NCI-H82 treated with DMSO at 0.1 percent for 48 hours (cell line): ENCODE data around the gene FNIP2.

Source experiments
- DNase-seq: peaks from one replicate; lab custom pipeline; 2025; ENCODE audit not compliant: unreplicated experiment; lab: John Stamatoyannopoulos, UW

FNIP2 gene

GRCh38 chr4:158835226-158836001 lies 66.6 kb downstream of the FNIP2 start:
- DNase-seq = no peak

GRCh38 chr4:158836002-158836369 lies 67.2 kb downstream of the FNIP2 start:
- no peak for DNase-seq

- DNase-seq = no peak
Measured at GRCh38 chr4:158836828-158837449, 68.1 kb downstream of the FNIP2 start.

- no peak for DNase-seq
Measured at GRCh38 chr4:158837527-158838141, 68.8 kb downstream of the FNIP2 start.

- no peak for DNase-seq
Measured at GRCh38 chr4:158840131-158840530, 71.3 kb downstream of the FNIP2 start.

GRCh38 chr4:158841540-158841939 lies 72.7 kb downstream of the FNIP2 start:
- no peak for DNase-seq

- no peak for DNase-seq
Measured at GRCh38 chr4:158845311-158846041, 76.7 kb downstream of the FNIP2 start.

- no peak for DNase-seq
Measured at GRCh38 chr4:158847535-158847934, 78.7 kb downstream of the FNIP2 start.

GRCh38 chr4:158849681-158850080 lies 80.9 kb downstream of the FNIP2 start:
- DNase-seq = no peak

- DNase-seq = no peak
Measured at GRCh38 chr4:158850371-158850770, 81.5 kb downstream of the FNIP2 start.

GRCh38 chr4:158850800-158851644 lies 82.2 kb downstream of the FNIP2 start:
- DNase-seq = no peak

- no peak for DNase-seq
Measured at GRCh38 chr4:158854236-158854635, 85.4 kb downstream of the FNIP2 start.

GRCh38 chr4:158856852-158857251 lies 88.0 kb downstream of the FNIP2 start:
- peak; percentile 27 for DNase-seq

GRCh38 chr4:158857951-158858350 lies 89.1 kb downstream of the FNIP2 start:
- DNase-seq = no peak

GRCh38 chr4:158858410-158859199 lies 89.8 kb downstream of the FNIP2 start:
- no peak for DNase-seq

- no peak for DNase-seq
Measured at GRCh38 chr4:158859661-158860060, 90.8 kb downstream of the FNIP2 start.

- no peak for DNase-seq
Measured at GRCh38 chr4:158860856-158861255, 92.0 kb downstream of the FNIP2 start.

- DNase-seq = no peak
Measured at GRCh38 chr4:158861281-158861680, 92.5 kb downstream of the FNIP2 start.

GRCh38 chr4:158861766-158862165 lies 92.9 kb downstream of the FNIP2 start:
- no peak for DNase-seq

GRCh38 chr4:158863296-158863695 lies 94.5 kb downstream of the FNIP2 start:
- DNase-seq = no peak
